HG03442 (cell line): ENCODE results near the gene APOL4.
"Not testable (repeated sequence)": the region's sequence is repeated elsewhere in the genome, so short reads cannot be mapped to it uniquely, and the experiment has no call there.

ENCODE experiments used
- ATAC-seq: cut with Tn5 transposase; IDR thresholded peaks from one replicate; pipeline ENCODE4 v1.9.1; 2021; ENCODE audit warnings: mild to moderate bottlenecking, moderate library complexity; ENCODE audit not compliant: unreplicated experiment

APOL4 gene

DNA sequence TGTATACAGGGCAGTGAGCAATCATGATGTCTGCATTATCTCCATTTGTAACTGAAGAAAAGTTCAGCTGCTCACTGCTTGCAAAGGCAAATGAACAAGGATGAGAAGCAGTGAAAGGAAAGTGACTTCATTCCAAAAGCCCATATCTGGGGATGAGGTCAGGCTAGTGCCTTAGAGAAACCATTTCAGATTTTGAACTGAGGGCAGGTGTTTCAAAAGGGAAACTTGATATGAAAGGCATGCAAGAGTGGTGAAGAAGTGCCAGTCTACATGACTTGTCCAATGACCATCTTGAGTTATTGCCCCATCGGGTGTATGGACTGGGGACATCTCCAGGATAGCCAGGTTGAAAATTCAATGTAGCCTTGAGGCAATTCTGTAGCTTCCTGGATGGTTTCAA lies 7.3 kb upstream of the APOL4 start:
- ATAC-seq: no peak

DNA sequence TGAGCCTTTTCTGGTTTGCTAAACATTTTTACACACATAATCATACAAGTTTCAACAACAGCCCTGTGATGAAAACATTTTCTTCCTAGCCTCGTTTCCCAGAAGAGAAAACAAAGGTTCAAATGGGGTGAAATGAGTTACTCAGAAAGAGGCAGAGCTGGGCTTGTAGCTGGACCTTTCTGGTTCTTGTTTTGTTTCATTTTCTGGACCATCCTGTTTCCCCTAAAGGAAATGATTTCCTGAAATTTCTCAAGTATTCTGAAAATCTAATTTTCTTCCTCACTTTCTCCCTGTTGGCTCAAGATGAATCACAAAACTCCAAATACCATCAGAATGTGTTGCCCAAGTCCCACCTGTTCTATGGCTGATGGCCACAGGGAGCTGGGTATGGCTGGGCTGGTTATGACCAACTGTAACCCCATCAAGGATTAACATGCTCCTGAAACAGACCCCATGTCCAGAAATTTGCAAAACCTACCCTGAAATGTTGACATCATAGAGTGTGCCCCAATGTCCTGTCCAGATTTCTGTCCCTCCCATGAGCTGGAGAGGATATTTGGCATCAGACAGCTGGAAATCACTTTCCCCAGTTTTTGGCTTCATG lies 6.7 kb upstream of the APOL4 start:
- no peak for ATAC-seq

DNA sequence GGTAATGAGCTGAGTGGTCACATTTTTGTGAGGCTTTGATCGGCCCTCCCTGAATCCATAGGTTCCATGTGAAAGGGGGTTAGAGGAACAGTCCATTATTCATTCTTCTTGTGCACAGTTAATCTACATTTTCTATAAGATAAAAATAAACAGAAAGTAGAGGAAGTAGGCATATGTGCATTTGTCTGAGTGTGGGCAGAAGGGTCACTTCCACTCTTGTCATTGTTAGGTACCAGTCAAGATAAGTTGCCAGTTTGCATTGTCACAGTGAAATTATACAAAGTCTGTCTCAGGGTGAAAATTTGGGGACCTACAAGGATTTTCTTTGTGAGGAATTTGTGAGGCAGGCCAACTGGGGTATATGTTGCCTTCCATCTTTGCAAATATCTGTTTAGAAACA lies 4.6 kb upstream of the APOL4 start:
- ATAC-seq: no peak

DNA sequence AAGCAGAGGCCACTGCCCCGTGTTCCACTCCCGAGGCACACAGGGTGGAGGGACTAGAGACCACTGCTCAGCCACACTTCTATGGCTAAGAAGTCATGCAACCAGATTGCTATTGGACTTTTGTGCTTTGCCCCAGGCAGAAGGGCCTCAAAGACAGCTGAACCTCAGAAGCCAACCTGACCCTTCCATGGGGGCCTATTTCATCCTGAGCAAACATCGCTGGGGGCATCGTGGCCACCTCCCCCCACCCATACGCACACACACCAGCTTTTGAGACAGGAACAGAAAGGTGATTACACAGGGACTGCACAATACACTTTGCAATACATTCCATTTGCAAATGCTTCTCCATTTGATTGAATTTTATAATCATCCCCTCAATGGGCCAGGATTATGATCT lies 4.0 kb upstream of the APOL4 start:
- not testable (repeated sequence) for ATAC-seq

DNA sequence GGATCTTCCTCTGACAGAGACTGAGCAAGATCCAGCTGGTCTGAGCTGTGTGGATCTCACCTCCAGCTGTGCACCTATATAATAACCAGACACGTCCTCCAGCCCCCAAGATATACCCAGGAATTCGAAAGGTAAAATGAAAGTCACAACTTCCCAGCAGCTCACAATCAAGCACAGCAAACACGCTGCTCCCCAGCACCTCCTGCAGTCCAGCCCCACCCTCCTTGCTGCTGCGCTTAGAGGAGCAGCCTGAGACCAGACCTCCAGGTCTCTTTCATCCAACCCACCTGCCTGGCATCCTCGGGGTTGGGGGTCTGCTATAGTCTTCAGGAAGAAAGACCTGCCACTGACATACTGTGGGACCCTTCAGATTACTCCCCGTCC lies 3.0 kb upstream of the APOL4 start:
- ATAC-seq: no peak

DNA sequence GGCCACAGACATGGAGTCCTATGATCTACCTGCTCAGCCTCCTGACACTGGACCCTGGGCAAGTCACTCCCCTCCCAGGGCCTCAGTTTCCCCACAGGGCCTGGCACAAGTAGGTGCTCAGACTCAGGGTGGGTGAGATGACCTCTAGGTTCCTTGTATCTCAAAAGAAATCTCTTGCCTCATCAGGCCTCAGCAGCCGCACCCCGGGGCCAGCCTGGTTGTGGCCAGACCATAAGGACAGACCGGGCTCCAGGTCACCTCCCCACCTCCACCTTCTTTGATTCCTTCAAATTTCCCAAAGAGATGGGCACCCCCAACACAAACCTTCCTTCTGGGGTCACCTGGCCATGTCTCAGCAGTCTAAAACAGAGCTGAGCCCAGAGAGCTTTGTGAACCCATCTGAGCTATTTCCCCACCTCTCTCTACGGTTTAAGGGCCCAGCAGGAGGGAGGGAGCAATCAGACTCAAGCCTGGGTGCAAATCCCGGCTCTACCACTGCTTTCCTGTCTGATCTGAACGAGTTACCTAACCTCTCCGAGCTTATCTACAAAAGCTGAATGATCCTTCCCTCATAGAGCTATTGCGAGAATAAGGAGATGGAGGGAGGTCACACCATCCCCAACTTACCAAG lies 2.5 kb upstream of the APOL4 start:
- no peak for ATAC-seq

DNA sequence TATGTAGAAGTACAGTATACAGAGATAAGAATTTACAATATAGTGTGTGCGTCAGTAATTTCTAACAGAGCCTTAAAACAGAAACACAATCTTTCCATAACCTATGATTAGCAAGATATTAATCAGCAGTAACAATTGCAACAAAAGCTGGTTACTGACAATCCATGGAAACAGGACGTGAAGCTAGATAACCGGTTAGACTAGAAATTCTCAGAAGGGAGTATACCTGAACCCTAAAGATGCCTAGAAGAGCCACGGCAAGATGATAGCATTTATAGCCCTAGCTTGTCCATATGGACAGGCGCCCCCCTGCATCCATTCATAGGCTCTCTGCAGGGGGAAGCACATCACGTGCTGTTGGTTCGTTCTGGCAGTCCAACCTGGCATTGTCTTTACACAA lies 1.8 kb upstream of the APOL4 start:
- ATAC-seq: not testable (repeated sequence)

DNA sequence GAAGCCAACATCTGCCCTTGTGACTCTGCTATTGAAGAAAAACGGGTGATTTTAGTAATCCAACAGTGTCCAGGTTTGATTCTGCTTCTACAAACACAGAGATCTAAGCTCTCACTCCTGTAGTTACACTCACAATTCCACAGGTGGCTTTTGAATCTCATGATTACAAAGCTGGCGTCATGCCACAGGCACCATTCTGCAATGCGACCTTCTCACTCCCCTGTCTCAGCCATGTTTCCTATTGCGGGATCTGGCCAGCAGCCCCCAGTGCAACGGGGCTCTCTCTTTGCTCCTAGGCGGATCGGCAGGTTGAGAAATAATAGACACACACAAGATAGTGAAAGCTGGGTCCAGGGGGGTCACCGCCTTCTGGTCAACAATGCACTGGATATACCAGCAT lies 1.3 kb upstream of the APOL4 start:
- not testable (repeated sequence) for ATAC-seq

DNA sequence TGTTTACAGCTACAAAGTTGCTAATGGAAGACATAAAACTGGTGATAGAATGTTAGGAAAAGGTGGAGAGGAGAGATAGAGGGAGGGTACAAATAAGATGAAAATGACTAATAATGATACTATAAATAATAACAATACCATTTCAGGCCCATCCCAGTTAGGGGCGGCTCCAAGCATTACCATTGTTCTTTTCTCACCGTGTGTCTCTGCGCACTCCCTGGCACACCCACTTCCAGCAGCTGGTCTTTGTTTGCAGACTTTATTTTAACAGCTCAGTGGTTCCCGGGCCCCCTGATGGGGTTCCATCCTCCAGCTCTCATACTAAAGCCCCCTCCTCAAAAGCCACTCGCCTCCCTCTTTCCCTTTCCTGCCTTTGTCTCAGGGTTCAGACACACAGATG lies 584 bp downstream of the APOL4 start:
- ATAC-seq: not testable (repeated sequence)

DNA sequence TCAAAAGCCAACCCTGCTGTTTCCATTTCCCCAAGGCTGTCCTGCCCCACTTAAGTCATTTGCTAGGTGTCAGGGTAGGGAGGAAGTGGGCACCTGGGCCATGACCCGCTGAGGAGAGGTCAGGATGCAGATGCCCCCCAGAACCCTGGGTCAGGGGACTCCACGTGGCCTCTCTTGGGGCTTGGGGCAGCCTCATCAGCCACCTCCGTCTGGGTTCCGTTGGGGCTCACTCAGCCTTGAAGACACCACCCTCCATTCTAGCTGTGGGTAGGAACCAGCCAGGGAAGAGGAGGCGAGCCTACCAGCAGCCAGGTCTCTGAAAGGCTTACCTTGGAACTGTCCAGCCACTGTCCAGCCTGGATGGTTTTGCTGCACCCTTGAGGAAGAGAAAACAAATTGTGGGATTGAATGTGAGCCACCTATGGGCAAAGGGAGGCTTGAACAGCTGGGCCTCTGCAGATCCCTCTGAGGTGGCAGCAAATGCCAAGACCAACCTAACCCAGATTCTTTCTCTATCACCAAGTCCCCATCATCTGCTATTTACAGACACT lies 2.5 kb downstream of the APOL4 start:
- no peak for ATAC-seq

DNA sequence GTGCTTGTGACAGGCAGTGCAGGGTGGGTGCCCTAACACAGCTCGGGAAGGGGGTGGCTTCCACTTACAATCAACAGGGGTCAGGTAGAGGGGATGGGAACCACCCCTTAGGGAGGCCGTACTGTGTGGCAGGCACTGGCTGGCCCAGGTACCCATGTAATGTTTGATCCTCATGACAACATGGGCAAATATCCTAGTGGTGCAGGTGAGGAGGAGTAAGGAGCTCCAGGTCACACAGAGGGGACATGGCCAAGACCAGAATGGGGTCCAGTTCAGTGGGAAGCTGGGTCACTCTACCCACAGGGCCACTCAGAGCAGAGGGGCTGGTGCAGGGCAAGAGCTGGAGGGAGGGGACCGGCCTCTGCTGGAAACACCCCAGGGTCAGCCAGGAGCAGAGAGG lies 3.1 kb downstream of the APOL4 start:
- ATAC-seq: no peak

DNA sequence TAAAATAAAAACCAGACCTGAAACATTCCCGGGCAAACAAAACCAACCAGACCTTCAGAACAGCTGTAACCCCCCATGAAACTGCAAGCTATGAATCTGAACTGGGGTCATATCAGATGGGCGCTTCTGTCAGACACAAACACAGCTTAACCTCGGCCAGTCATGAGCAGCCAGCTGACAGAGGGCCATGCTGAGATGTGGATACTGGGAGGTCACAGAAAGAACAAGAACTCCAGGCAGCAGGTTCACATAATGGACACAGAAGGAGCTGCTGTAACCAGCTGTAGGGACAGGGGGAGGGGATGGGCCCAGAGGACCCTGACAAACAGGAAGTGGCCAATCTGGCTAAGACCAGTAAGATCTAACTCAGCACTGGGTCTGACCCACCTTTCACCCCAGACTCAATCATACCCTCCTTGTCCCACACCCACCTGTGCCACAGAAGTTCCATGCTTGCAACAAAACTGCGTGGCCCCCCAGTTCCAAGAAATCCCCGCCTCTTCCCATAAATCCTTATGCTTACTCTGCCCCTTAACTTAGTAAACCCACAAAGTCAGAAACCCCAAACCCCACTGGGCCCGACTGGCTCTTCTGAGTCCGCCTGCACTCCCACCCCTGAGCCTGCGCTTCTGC lies 4.0 kb downstream of the APOL4 start:
- no peak for ATAC-seq

DNA sequence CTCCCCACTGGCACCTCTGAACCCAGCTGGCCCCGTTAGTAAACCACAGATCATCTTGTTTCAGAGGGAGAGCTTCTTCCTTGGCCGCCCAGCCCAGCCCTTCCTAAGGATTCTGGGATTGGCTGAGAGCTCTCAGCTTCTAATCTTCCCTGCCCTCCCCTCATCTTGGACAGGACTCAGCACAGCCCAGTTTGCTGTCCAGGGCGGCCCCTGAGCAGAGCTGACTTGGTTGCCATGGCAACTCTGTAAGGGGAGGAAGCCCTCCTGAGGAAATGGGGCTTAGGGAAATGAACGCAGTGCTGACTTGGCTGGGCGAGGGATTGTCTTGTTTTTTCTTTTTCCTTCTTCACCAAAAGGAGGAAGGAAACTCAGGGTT lies 4.6 kb downstream of the APOL4 start:
- ATAC-seq: no peak

DNA sequence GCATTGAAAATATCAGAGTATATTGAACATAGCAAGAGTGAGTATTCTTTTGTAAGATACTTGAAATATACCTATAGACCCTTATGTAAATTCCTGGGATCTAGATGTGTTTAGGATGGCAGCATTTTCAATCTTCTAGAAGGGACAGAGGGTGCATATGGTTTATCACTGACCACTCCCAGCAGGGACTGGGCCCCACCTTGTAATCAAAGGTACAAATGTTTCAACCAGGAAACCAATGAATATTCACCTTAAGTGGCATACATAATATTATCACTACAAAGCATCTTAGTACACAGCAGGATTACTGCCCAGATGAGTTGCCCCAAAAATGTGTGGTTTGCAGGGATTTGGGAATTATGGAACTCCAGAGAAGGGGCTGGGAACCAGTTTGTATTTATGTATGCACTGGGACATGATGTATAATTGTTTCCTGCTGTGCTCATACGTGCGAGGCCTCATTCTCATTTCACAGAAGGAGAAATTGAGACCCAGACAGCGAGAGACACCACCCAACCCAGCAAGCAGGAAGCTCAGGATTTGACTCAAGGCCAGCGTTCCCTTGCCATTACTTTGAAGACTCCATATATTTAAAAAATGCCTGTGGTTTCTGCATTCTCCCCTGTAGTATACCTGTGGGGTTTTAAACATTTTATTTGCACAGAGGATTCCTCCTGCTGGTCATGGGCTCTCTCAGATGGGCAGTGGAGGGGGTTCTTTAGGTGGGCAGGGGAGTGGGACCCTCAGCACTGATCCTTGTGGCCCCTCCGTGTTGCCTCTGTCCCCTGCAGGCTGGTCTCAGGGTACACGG lies 5.2 kb downstream of the APOL4 start:
- ATAC-seq: no peak

DNA sequence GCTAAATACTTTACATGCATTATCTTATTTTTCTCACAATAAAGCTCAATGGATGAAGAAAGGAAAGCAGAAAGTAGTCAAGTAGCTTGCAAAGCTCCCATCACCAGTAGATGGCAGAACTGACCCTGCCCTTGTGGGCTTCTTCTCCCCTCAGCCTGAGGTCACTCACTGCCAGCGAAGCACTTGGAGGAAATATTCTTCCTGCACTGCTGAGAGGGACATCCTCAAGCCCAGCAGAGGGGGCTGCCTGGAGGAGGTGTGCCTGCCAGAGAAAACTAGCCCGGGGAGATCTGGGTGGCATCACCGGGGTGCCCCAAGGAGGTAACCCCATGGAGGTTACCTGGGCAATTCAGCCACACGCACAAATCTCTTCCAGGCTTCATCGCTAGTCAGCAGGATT lies 6.6 kb downstream of the APOL4 start:
- ATAC-seq: no peak

DNA sequence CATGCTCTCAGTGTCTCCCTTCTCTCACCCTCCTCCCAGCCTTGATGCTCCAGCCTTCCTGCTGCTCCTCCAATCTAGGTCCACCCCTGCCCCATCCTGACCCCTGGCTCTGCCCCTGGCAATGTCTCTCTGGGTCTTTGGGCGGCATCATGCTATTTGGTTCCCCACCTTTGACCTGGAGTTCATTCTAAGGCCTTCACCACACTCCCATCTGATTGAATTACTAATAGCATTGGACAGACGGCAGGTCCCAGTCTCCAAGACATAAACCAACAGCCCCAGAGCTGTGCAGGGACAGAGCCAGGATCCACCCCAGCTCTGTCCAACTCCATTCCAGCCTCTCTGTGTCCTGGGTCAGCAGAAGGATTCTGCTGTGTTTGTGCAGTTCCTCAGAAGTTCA lies 7.2 kb downstream of the APOL4 start:
- ATAC-seq: no peak

DNA sequence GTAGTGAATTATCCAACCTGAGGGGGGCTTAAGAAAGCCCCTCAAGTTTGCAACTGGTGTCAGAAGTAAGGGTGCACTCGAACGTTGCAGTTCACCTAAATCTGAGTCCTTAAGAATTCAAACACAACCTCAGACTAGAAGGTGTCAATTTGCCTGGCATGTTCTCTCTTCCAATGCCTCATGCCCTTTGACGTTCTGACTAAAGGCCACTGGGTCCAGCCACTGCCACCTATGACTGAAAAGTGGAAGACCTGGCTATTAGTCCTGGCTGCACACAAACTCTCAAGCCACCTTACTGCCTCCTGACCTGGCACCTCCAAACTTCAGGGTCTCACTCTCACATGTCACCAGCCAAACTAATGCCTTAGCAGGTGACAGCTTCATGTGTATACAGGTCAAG lies 8.0 kb downstream of the APOL4 start:
- ATAC-seq: no peak

DNA sequence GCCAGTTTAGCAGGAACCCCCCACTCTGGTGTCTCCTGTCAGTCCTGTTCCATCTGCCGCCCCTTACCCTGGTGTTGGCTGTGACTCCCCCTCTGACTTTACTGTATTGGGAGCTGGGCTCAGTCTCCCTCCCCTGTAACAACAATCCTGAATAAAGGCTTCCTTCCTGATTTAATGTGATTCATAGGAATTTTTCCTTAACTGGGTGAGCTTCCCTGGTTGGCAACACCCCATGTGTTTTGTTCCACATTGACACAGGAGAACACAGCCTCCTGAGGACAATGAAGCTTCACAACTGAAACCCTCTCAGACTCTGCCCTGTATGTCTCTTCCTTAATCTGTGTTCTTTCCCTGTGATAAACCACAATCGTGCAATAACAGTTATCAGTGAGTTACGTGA lies 8.4 kb downstream of the APOL4 start:
- no peak for ATAC-seq

DNA sequence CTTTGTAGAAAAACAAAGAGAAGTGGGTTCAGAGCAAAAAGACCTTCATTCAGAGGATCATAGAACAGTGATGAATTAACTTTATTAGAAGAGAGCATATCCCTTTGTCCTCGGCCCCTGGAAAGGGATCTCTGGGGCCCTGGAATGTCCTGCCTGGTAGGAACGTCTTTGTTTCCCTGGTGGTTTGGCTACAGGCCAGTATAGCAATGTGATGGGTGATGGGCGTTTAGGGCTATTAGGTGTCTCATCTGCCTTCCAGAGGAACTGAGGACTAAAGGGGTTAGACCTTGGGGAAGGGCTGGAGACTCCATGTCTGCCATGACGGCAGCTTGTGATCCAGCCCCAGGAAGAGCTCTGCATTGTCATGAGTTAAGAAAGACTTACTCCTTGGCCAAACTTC lies 9.1 kb downstream of the APOL4 start:
- ATAC-seq: no peak

DNA sequence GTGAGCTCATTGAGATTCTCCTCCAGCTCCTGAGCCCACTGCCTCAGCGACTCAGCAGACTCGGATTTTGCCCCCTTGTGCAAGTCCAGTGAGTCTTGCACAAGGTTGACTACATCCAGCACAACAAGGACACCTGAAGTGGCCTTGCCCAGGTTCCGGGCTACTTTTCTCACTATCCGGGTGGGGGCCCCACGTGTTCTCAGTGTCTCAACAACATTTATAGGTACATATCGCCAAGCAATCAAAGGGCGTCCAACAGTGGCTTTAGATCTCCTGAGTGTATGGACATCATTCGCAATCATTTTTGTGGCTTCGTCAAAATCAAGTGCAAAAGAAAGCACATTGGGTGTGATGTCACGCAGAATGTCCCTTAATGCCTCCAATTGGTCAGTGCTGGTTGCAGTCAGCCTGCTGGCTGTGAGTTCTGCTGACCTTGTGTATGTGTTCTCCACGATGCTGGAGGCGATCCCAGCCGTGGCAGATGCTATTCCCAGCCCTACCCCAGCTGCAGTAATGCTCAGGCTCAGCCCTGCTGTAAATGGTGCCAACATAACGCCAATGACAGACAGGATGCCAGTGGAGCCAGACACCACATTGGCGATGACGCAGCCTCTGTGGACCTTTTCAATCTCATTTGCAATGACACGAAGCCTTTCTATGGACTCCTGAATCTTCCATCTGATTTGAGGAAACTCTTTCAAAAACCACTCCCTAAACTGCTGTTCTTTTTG lies 10.3 kb downstream of the APOL4 start:
- no peak for ATAC-seq

DNA sequence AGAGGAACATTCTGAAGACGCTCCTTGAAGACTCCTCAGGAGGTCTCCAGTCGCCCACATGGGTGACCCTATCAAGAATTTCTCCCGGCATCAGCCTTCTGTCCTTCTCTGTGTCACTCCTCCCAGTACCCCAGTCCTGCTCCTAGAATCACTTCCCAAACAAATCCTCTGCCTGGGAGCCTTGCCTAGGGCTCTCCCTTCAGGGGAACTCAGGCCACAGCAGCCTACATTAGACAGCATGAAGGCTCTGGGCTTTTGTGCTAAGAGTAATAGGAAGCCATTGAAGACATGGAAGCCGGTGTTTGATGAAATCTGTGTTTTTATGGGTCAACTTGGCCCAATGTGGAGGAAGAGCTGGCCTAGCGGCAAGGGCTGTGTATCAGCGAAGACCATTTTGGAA lies 13.7 kb downstream of the APOL4 start:
- ATAC-seq: not testable (repeated sequence)
